Nephron (organoid): ENCODE data around the gene KCNQ5.
"Not testable (repeated sequence)": the region's sequence is repeated elsewhere in the genome, so short reads cannot be mapped to it uniquely, and the experiment has no call there.

Source experiments
- H3K27ac Mint-ChIP-seq, 3 experiments: 2 replicates each; pipeline ENCODE4 v1.8.0; 2020; ENCODE audit warnings: mixed read lengths in 3 of 3, mild to moderate bottlenecking in 2 of 3, moderate library complexity in 1 of 3
- H3K27me3 Mint-ChIP-seq: 2 replicates; pipeline ENCODE4 v1.8.0; 2021; ENCODE audit warnings: low read depth, mild to moderate bottlenecking, moderate library complexity, mixed read lengths
- H3K36me3 Mint-ChIP-seq: 2 replicates; pipeline ENCODE4 v1.8.0; 2020; ENCODE audit warnings: low read depth, mixed read lengths
- H3K4me1 Mint-ChIP-seq: 2 replicates; pipeline ENCODE4 v1.8.0; 2020; ENCODE audit warnings: mixed read lengths
- H3K4me3 Mint-ChIP-seq, 3 experiments: 2 replicates each; pipeline ENCODE4 v1.8.0; 2020; ENCODE audit warnings: mild to moderate bottlenecking in 3 of 3, mixed read lengths in 3 of 3, moderate library complexity in 2 of 3
- H3K9me3 Mint-ChIP-seq: 2 replicates; pipeline ENCODE4 v1.8.0; 2020; ENCODE audit warnings: mixed read lengths
- CTCF ChIP-seq, 3 experiments: fragments of 200-600 bp; sonication (generic); IDR thresholded peaks; one replicate each; pipeline ENCODE4 v1.5.0; 2021; ENCODE audit warnings: antibody characterized with exemption in 3 of 3; ENCODE audit not compliant: unreplicated experiment in 3 of 3

The KCNQ5 gene

GRCh38 chr6:73231986-73232391 lies 610.1 kb downstream of the KCNQ5 start:
- H3K27me3 Mint-ChIP-seq: no peaks in the 10 kb centered on the region
- no peak for TF ChIP-seq CTCF (IDR thresholded peaks at IDR 0.05; ENCODE audit: unreplicated experiment in 3 of 3)
- no peaks in the 10 kb centered on the region for H3K4me1 Mint-ChIP-seq
- H3K9me3 Mint-ChIP-seq: no peaks in the 10 kb centered on the region
- H3K4me3 Mint-ChIP-seq: no peak overlapping the region
- no peaks in the 10 kb centered on the region for H3K36me3 Mint-ChIP-seq
- H3K27ac Mint-ChIP-seq: no peak overlapping the region

- Mint-ChIP-seq H3K36me3 (no peaks in the 10 kb centered on the region), H3K27me3 (no peaks in the 10 kb centered on the region), H3K9me3 (no peaks in the 10 kb centered on the region), H3K4me1 (no peaks in the 10 kb centered on the region), H3K4me3 (no peak overlapping the region), H3K27ac (no peak overlapping the region)
- no peak for TF ChIP-seq CTCF (IDR thresholded peaks at IDR 0.05; ENCODE audit: unreplicated experiment in 3 of 3)
Measured at GRCh38 chr6:73233048-73233447, 611.2 kb downstream of the KCNQ5 start.

DNA sequence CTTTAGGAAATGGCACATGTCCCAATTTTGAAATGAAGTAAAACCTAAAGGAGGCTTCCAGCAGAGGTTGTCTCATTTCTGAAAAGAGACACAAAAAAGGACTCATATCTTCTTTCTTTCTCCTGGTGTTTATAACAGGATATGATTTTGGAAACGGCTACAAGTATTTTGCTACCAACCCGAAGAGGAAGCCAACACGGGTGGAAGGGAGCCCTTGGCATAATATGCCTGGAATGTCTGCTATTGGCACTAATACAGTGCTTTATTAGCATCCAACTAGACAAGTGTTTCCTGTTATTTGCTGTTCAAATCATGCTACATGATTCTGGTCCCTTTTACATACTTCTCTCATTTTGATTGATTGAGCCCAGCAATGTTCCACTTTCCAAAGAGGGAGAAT lies 612.1 kb downstream of the KCNQ5 start:
- not testable (repeated sequence) for H3K9me3 Mint-ChIP-seq

DNA sequence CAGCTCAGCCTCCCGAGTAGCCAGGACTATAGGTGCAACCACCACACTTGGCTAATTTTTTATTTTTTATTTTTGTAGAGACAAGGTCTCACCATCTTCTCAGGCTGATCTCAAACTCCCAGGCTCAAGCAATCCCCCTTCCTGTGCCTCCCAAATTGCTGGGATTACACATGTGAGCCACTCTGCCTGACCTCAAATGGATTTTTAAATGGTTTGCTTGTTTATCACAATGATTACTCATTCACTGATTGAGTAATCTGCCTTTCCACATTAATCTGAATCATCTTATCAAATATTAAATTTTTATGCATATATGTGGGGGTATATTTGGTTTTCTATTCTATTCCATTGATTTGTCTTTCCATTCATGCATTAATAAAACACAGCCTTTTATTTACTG lies 612.9 kb downstream of the KCNQ5 start:
- no peaks in the 10 kb centered on the region for H3K4me1 Mint-ChIP-seq
- H3K4me3 Mint-ChIP-seq: no peak overlapping the region
- no peaks in the 10 kb centered on the region for H3K9me3 Mint-ChIP-seq
- H3K36me3 Mint-ChIP-seq: no peaks in the 10 kb centered on the region
- TF ChIP-seq CTCF (IDR thresholded peaks at IDR 0.05; ENCODE audit: unreplicated experiment in 3 of 3): no peak
- no peak overlapping the region for H3K27ac Mint-ChIP-seq
- no peaks in the 10 kb centered on the region for H3K27me3 Mint-ChIP-seq

More for the DNA sequence above, 612.1 kb downstream of the KCNQ5 start:
- not testable (repeated sequence) for H3K36me3 Mint-ChIP-seq, H3K27ac Mint-ChIP-seq, H3K4me1 Mint-ChIP-seq, H3K27me3 Mint-ChIP-seq, H3K4me3 Mint-ChIP-seq

DNA sequence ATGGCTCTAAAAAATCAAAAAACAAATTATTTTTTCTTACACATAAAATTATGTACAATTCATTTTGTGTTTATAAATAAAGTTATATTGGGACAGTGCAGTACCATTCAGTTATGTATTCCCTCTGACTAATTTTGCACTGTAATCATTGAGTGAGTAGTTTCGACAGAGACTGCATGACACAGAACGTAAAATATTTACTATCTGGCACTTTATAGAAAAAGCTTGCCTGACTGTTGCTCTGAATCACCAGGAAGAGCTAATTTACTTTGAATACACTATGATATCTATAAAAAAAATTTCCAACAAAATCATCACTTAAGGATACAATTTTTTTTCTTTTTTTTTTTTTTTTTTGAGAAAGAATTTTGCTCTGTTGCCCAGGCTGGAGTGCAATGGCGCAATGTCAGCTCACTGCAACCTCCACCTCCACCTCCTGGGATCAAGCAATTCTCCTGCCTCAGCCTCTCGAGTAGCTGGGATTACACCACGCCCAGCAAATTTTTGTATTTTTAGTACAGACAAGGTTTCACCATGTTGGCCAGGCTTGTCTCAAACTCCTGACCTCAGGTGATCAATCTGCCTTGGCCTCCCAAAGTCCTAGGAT lies 614.4 kb downstream of the KCNQ5 start:
- no peak for TF ChIP-seq CTCF (IDR thresholded peaks at IDR 0.05; ENCODE audit: unreplicated experiment in 3 of 3)
- H3K9me3 Mint-ChIP-seq: no peaks in the 10 kb centered on the region
- no peaks in the 10 kb centered on the region for H3K4me1 Mint-ChIP-seq
- no peak overlapping the region for H3K27ac Mint-ChIP-seq
- no peaks in the 10 kb centered on the region for H3K36me3 Mint-ChIP-seq
- no peak overlapping the region for H3K4me3 Mint-ChIP-seq
- no peaks in the 10 kb centered on the region for H3K27me3 Mint-ChIP-seq

DNA sequence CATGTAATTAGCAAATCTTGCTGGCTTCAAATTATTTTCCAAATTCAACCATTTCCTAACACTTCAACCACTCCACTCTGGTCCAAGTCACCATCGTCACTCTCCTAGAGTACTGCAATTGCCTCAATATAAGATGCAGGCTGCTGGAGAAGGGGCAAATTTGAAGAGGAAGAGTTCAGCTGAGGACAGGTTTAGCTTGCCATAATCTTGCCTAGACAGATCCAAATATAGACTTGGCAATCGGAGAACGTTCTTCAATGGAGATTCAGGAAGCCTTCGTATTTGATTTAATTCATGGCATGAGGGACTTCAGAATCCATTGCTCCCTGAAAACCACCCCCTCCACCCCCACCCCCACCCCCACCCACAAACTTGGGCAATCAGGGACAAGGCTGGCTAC lies 618.9 kb downstream of the KCNQ5 start:
- H3K27ac Mint-ChIP-seq: no peak overlapping the region
- no peaks in the 10 kb centered on the region for H3K9me3 Mint-ChIP-seq
- H3K4me1 Mint-ChIP-seq: no peaks in the 10 kb centered on the region
- no peak overlapping the region for H3K4me3 Mint-ChIP-seq
- H3K36me3 Mint-ChIP-seq: no peaks in the 10 kb centered on the region
- TF ChIP-seq CTCF (IDR thresholded peaks at IDR 0.05; ENCODE audit: unreplicated experiment in 3 of 3): no peak
- H3K27me3 Mint-ChIP-seq: no peaks in the 10 kb centered on the region
